ENCODE measurements around the gene SH2D1B. TPM values are rescaled to one million over a fixed set of nuclear protein-coding genes. Genes with fewer than 3 reads are reported as not detected.

Gene SH2D1B
- total RNA-seq, 2 donors from 2014 or later: 0.32 TPM; not detected in 1

DNA sequence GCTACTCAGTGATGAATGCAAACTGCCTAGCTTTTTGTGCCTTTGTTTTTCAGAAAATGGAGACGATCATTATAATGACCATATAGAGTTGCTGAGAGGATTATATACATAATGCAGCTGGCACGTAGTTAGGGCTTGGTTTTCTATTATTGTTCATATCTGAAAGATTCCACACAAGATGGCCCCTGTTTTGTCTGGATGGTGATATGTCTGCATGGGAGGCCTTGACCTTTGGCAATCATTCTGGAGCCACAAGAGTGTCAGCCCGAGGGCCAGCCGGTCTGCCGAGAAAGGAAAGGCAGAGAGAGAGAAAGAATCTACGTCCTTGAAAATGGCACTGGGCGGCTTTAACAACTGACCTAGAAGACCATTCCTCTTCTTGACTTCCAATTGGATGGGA, 5.7 kb upstream of the SH2D1B start:
- no peak for DNase-seq
- peaks cover 14% of the 10 kb centered on the region for H3K27me3 Mint-ChIP-seq (ENCODE audit: low read depth)
- H3K9me3 Mint-ChIP-seq: no peaks in the 10 kb centered on the region
- no peak overlapping the region for H3K4me3 Mint-ChIP-seq
- no peaks in the 10 kb centered on the region for H3K4me1 Mint-ChIP-seq (ENCODE audit: low read depth)
- ATAC-seq (replicated peaks in 1 of 2): no peak
- H3K27ac Mint-ChIP-seq: no peak overlapping the region
- H3K36me3 Mint-ChIP-seq (ENCODE audit: insufficient read depth in 2 of 2): no peaks in the 10 kb centered on the region

DNA sequence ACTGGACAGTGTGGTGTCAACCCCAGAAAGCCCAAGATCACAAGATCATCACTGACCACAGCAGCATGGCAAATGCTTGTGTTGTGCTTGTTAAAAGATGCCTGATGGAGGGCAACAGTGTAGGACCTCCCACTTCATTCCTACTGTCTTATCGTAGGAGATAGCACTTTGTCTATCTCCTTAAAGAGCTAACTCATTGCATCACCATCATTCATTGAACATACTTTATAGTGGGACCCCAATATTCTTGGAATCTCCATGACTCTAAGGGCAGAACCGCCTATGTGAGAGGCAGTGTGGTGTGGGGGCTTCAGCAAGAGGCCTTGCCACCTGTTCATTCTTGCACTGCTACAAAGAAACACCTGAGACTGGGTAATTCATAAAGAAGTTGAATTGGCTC, 5.0 kb upstream of the SH2D1B start:
- no peaks in the 10 kb centered on the region for H3K9me3 Mint-ChIP-seq
- no peak for DNase-seq
- H3K36me3 Mint-ChIP-seq (ENCODE audit: insufficient read depth in 2 of 2): no peaks in the 10 kb centered on the region
- ATAC-seq (replicated peaks in 1 of 2): no peak
- no peak overlapping the region for H3K4me3 Mint-ChIP-seq
- no peaks in the 10 kb centered on the region for H3K4me1 Mint-ChIP-seq (ENCODE audit: low read depth)
- peaks cover 12% of the 10 kb centered on the region for H3K27me3 Mint-ChIP-seq (ENCODE audit: low read depth)
- no peak overlapping the region for H3K27ac Mint-ChIP-seq

- H3K27ac Mint-ChIP-seq: no peak overlapping the region
- H3K36me3 Mint-ChIP-seq (ENCODE audit: insufficient read depth in 2 of 2): no peaks in the 10 kb centered on the region
- no peaks in the 10 kb centered on the region for H3K4me1 Mint-ChIP-seq (ENCODE audit: low read depth)
- H3K4me3 Mint-ChIP-seq: no peak overlapping the region
- no peaks in the 10 kb centered on the region for H3K9me3 Mint-ChIP-seq
- ATAC-seq (replicated peaks in 1 of 2): no peak
- peaks cover 6% of the 10 kb centered on the region for H3K27me3 Mint-ChIP-seq (ENCODE audit: low read depth)
- DNase-seq: no peak
Measured at GRCh38 chr1:162416215-162416614, 4.3 kb upstream of the SH2D1B start.

DNA sequence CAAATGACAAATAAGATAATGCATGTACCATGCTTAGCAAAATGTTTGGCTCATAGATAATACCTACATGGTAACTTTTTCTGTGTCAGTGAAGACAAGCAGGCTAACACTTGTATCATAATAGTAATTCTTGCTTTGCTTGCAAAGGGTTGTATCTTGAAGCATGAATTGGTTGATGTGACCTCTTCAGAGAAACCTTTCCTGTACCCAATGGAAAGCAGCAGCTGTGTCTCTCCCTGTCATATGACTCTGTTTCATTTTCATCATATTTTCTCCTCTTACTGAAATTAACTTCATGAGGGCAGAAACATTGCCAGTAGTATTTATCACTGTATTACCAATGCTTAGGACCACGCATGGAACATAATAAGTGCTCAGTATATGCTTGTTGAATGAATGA, 4.4 kb downstream of the SH2D1B start:
- DNase-seq (no peak), ATAC-seq (replicated peaks in 1 of 2) (no peak)
- Mint-ChIP-seq H3K4me1 (ENCODE audit: low read depth) (no peaks in the 10 kb centered on the region), H3K9me3 (no peaks in the 10 kb centered on the region), H3K36me3 (ENCODE audit: insufficient read depth in 2 of 2) (no peaks in the 10 kb centered on the region), H3K27me3 (ENCODE audit: low read depth) (peaks cover 13% of the 10 kb centered on the region), H3K27ac (no peak overlapping the region), H3K4me3 (no peak overlapping the region)

GRCh38 chr1:162406811-162407210, 5.1 kb downstream of the SH2D1B start:
- H3K27ac Mint-ChIP-seq: no peak overlapping the region
- peaks cover 13% of the 10 kb centered on the region for H3K27me3 Mint-ChIP-seq (ENCODE audit: low read depth)
- H3K4me1 Mint-ChIP-seq (ENCODE audit: low read depth): no peaks in the 10 kb centered on the region
- no peak overlapping the region for H3K4me3 Mint-ChIP-seq
- DNase-seq (no peak), ATAC-seq (replicated peaks in 1 of 2) (no peak)
- H3K36me3 Mint-ChIP-seq (ENCODE audit: insufficient read depth in 2 of 2): no peaks in the 10 kb centered on the region
- no peaks in the 10 kb centered on the region for H3K9me3 Mint-ChIP-seq

GRCh38 chr1:162405800-162406199, 6.1 kb downstream of the SH2D1B start:
- Mint-ChIP-seq H3K4me3 (no peak overlapping the region), H3K27ac (no peak overlapping the region), H3K36me3 (ENCODE audit: insufficient read depth in 2 of 2) (no peaks in the 10 kb centered on the region), H3K4me1 (ENCODE audit: low read depth) (no peaks in the 10 kb centered on the region), H3K9me3 (no peaks in the 10 kb centered on the region), H3K27me3 (ENCODE audit: low read depth) (peaks cover 13% of the 10 kb centered on the region)
- DNase-seq (no peak), ATAC-seq (replicated peaks in 1 of 2) (no peak)

GRCh38 chr1:162404550-162405160, 7.3 kb downstream of the SH2D1B start:
- H3K4me1 Mint-ChIP-seq (ENCODE audit: low read depth): no peaks in the 10 kb centered on the region

DNA sequence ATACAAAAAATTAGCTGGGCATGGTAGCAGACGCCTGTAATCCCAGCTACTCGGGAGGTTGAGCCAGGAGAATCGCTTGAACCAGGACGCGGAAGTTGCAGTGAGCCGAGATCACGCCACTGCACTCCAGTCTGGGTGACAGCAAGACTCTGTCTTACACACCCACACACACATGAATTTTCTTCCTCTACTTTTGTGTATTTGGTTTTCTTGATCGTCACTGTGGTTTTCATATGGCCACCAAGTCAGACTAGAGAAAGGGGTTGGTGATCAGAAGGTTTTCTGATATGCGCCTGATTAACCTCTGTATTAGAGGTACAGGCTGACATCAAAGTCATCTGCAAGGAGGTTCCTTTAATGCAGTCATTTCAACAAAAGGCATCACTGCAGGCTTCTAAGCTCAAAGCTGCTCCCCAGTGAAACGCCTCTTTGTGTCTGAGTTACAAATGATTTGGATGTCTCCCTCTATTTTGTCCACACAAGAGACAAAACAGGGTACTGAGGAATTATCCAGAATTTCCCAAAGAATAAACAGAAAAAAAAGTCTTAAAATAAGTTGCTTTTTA, 11.1 kb downstream of the SH2D1B start:
- ATAC-seq (replicated peaks in 1 of 2): no peak
- DNase-seq: no peak
- Mint-ChIP-seq H3K27me3 (ENCODE audit: low read depth) (peaks cover 12% of the 10 kb centered on the region), H3K27ac (no peak overlapping the region), H3K4me3 (no peak overlapping the region), H3K36me3 (ENCODE audit: insufficient read depth in 2 of 2) (no peaks in the 10 kb centered on the region), H3K9me3 (no peaks in the 10 kb centered on the region), H3K4me1 (ENCODE audit: low read depth) (no peaks in the 10 kb centered on the region)

More at GRCh38 chr1:162404550-162405160, 7.3 kb downstream of the SH2D1B start:
- Mint-ChIP-seq H3K27me3 (ENCODE audit: low read depth) (peaks cover 7% of the 10 kb centered on the region), H3K27ac (no peak overlapping the region), H3K36me3 (ENCODE audit: insufficient read depth in 2 of 2) (no peaks in the 10 kb centered on the region), H3K9me3 (no peaks in the 10 kb centered on the region), H3K4me3 (no peak overlapping the region)
- DNase-seq: no peak
- no peak for ATAC-seq (replicated peaks in 1 of 2)

GRCh38 chr1:162398999-162399580, 12.8 kb downstream of the SH2D1B start:
- H3K27ac Mint-ChIP-seq: no peak overlapping the region
- H3K27me3 Mint-ChIP-seq (ENCODE audit: low read depth): peaks cover 12% of the 10 kb centered on the region
- no peak for ATAC-seq (replicated peaks in 1 of 2)
- H3K9me3 Mint-ChIP-seq: no peaks in the 10 kb centered on the region
- no peaks in the 10 kb centered on the region for H3K36me3 Mint-ChIP-seq (ENCODE audit: insufficient read depth in 2 of 2)
- H3K4me3 Mint-ChIP-seq: no peak overlapping the region
- no peaks in the 10 kb centered on the region for H3K4me1 Mint-ChIP-seq (ENCODE audit: low read depth)
- DNase-seq: no peak

GRCh38 chr1:162397943-162398560, 13.9 kb downstream of the SH2D1B start:
- no peak for DNase-seq
- H3K4me3 Mint-ChIP-seq: no peak overlapping the region
- H3K36me3 Mint-ChIP-seq (ENCODE audit: insufficient read depth in 2 of 2): no peaks in the 10 kb centered on the region
- no peak overlapping the region for H3K27ac Mint-ChIP-seq
- H3K27me3 Mint-ChIP-seq (ENCODE audit: low read depth): peaks cover 12% of the 10 kb centered on the region
- ATAC-seq (replicated peaks in 1 of 2): no peak
- no peaks in the 10 kb centered on the region for H3K9me3 Mint-ChIP-seq
- H3K4me1 Mint-ChIP-seq (ENCODE audit: low read depth): no peaks in the 10 kb centered on the region

DNA sequence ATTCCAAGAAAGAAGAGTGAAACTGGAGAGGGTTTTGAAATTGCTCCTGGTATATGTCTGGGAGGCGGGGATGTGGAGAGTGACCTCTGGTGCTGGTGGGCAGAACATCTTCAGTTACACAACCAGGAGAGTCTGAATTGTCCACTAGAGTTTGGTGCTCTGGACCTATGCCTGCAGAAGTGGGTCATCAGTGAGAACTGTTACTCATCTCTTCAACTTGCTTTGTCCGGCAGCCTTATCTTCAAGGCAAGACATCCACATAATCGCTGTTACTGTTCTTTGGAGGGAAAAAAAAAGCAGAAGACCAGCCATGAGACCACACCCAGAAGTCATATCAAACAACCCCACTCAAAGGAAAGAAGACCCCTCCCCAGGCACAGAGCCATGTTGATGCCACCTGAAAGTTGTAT, 14.9 kb downstream of the SH2D1B start:
- no peak overlapping the region for H3K27ac Mint-ChIP-seq
- no peak overlapping the region for H3K4me3 Mint-ChIP-seq
- no peak for DNase-seq
- ATAC-seq (replicated peaks in 1 of 2): no peak
- no peaks in the 10 kb centered on the region for H3K9me3 Mint-ChIP-seq
- no peaks in the 10 kb centered on the region for H3K4me1 Mint-ChIP-seq (ENCODE audit: low read depth)
- peaks cover 12% of the 10 kb centered on the region for H3K27me3 Mint-ChIP-seq (ENCODE audit: low read depth)
- H3K36me3 Mint-ChIP-seq (ENCODE audit: insufficient read depth in 2 of 2): no peaks in the 10 kb centered on the region

DNA sequence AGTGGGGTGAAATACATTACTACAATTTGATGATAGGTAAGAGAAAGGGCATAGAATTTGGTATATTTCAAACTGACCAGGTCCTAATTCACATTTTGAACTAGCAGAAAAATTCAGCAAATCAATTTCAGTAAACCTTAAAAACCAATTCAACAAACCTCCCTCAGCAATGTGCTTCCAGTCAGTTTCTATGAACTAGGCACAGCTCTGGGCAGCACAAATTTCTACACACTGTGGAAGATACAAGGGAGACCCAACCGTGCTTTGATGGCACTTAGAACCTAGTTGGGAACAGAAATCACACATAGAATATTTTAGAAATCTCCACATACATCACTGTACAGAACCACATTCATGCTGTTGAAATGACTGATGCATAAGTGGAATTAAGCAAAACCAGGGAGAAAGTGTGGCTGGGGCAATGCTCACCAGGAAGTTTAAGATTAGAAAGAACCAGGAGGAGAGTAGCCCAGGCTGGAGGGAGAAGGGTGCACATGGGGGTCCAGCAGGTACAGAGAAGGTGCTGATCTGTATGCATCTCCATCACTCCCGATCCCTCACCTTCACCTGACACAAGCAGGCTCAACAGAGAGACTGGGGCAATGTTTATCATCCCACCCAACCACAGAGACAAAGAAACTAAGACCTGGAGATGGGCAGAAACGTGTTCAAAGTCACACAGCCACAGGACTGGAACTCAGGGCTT, 15.6 kb downstream of the SH2D1B start:
- Mint-ChIP-seq H3K27me3 (ENCODE audit: low read depth) (peaks cover 12% of the 10 kb centered on the region), H3K4me1 (ENCODE audit: low read depth) (no peaks in the 10 kb centered on the region), H3K27ac (no peak overlapping the region), H3K9me3 (no peaks in the 10 kb centered on the region), H3K36me3 (ENCODE audit: insufficient read depth in 2 of 2) (no peaks in the 10 kb centered on the region), H3K4me3 (no peak overlapping the region)
- no peak for ATAC-seq (replicated peaks in 1 of 2)
- no peak for DNase-seq
